GM18507 (cell line): Measurements from ENCODE around the gene PLSCR2.
"Not testable (repeated sequence)": the region's sequence is repeated elsewhere in the genome, so short reads cannot be mapped to it uniquely, and the experiment has no call there.

ENCODE experiments used
- DNase-seq: peaks from one replicate; pipeline ENCODE4 v3.0.0; 2011; ENCODE audit warnings: low read depth; ENCODE audit not compliant: insufficient read length; ENCODE audit errors: extremely low spot score
- FAIRE-seq: peaks from 2 replicates; lab custom pipeline; 2011; peaks lifted over from hg19 to GRCh38; lab: Jason Lieb, UNC

PLSCR2 gene, protein sequence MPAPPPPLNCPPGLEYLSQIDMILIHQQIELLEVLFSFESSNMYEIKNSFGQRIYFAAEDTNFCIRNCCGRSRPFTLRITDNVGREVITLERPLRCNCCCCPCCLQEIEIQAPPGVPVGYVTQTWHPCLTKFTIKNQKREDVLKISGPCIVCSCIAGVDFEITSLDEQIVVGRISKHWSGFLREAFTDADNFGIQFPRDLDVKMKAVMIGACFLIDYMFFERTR

GRCh38 chr3:146469150-146470017 is at the start of gene PLSCR2:
Gene PLSCR2 (minus strand): TSS chr3:146469561. CDS start chr3:146459904, 9,657 bp downstream.
- peak; percentile 70 for FAIRE-seq

GRCh38 chr3:146517684-146518435 is 48.5 kb upstream of the PLSCR2 start:
- no peak for FAIRE-seq
- no peak for DNase-seq

More at GRCh38 chr3:146469150-146470017, at the start of gene PLSCR2:
- DNase-seq = peak; percentile 44

- DNase-seq = no peak
- FAIRE-seq = no peak
Measured at GRCh38 chr3:146513386-146514051, 44.2 kb upstream of the PLSCR2 start.

DNA sequence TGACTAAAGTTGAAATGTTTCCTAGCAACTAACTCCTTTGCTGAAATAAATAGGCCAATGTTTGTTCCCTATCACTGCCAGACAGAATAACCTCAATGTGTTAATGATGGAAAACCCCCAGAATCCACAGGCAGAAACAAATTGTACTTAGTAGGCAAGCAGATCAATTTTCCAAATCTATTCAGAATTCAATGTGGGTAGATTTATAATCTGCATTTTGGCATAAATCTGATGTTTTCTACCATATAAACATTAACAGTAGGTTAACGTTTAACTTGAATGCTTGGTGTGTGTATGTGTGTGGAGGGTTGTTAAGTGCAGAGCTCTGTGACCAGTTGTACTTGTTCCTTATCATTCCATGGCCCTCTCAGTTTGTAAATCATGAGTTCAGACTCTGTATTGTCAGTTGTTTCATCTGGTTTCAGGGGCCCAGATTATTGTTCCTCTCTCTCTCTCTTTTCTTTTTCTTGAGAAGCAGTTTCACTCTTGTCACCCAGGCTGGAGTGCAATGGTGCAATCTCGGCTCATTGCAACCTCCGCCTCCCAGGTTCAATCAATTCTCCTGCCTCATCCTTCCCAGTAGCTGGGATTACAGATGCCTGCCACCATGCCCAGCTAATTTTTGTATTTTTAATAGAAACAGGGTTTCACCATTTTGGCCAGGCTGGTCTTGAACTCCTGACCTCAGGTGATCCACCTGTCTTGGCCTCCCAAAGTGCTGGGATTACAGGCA is 42.2 kb upstream of the PLSCR2 start:
- FAIRE-seq (no peak), DNase-seq (no peak)

DNA sequence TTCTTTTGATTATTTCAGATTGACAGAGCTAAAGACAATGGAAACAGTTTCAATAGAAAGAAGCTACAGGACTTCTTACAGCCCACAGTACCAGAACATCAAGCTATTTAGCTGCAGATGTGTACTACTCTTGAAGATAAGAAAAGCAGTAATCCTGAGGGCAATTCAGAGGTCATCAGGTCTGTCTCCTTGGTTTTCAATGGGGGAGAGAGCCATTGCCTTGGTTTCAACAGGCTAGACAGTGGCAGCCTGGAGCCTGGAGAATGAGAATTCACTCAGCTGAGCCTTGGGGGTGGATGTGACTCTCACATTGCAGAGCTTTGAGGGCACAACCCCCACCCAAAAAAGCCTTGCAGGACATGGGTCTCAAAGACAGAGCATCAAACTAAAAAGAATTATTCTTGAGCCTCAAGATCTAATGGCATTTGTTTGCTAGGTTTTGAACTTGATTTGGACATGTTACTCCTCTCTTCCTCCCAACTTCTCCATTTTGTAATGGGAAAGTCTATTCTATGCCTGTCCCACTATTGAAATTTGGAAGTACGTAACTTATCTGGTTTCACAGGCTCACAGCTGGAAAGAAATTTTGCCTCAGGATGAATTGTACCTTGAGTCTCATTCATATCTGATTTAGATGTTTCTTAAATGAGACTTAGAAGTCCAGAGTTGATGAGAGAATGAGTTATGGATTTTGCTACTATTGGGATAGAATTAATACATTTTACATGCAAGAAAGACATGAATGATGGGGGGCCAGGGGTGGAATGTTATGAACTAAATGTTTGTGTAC is 38.2 kb upstream of the PLSCR2 start:
- FAIRE-seq = no peak

GRCh38 chr3:146505516-146505915 is 36.2 kb upstream of the PLSCR2 start:
- DNase-seq (no peak), FAIRE-seq (no peak)

More for the DNA sequence above, 38.2 kb upstream of the PLSCR2 start:
- DNase-seq = no peak

GRCh38 chr3:146504498-146505197 is 35.3 kb upstream of the PLSCR2 start:
- FAIRE-seq (no peak), DNase-seq (no peak)

- peak; percentile 84 for FAIRE-seq
Measured at GRCh38 chr3:146503461-146504202, 34.3 kb upstream of the PLSCR2 start.

GRCh38 chr3:146502887-146503460 is 33.6 kb upstream of the PLSCR2 start:
- FAIRE-seq (no peak), DNase-seq (no peak)

More at GRCh38 chr3:146503461-146504202, 34.3 kb upstream of the PLSCR2 start:
- peak; percentile 26 for DNase-seq

DNA sequence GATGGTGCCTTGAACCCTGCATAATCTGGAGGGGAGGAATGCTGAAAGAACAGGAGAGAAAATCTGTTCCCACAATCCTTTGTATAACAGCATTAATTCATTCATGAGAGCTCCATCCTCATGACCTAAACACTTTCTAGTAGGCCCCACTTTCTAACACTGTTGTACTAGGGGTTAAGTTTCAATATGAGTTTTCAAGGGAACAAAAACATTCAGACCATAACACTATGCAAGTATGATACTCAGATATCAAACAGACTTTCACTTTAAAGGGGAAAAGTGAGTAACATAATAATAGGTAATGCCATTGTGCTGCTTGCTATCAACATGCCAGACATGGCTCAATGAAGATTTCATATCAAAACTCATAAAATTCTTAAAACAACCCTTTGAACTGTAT is 32.4 kb upstream of the PLSCR2 start:
- DNase-seq = no peak
- no peak for FAIRE-seq

- no peak for DNase-seq
- FAIRE-seq = no peak
Measured at GRCh38 chr3:146499701-146500100, 30.3 kb upstream of the PLSCR2 start.

GRCh38 chr3:146498002-146498736 is 28.8 kb upstream of the PLSCR2 start:
- FAIRE-seq (no peak), DNase-seq (no peak)

DNA sequence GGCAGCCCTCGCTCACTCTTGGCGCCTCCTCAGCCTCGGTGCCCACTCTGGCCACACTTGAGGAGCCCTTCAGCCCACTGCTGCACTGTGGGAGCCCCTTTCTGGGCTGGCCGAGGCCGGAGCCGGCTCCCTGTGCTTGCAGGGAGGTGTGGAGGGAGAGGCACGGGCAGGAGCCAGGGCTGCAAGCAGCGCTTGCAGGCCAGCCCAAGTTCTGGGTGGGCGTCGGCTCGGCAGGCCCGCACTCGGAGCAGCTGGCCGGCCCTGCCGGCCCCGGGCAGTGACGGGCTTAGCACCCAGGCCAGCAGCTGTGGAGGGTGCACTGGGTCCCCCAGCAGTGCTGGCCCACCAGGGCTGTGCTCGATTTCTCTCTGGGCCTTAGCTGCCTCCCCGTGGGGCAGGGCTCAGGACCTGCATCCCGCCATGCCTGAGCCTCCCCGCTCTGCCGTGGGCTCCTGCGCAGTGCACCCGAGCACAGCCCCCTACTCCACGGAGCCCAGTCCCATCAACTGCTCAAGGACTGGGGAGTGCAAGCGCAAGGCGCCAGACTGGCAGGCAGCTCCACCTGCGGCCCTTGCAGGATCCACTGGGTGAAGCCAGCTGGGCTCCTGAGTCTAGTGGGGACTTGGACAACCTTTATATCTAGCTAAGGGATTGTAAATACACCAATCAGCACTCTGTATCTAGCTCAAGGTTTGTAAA is 27.9 kb upstream of the PLSCR2 start:
- not testable (repeated sequence) for DNase-seq, FAIRE-seq

DNA sequence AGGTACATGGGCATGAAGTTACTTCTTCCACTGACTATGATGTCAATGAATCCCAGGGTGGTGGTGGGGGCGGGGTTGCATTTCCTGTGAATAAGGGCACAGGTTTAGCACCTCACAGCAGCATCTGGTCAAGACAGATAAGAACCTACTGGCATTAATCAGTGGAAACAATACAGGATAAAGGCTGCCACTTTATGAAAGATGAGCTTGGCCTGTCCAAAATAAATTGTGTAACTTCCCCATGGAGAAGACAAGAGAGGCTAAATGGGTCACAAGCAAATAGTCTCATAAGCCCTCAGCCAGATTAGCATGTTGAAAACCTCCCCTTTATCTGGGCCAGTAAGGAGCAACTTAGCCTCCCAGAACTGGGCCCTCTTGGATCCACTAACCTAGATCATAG is 27.4 kb upstream of the PLSCR2 start:
- no peak for DNase-seq
- FAIRE-seq = no peak

GRCh38 chr3:146496251-146496650 is 26.9 kb upstream of the PLSCR2 start:
- FAIRE-seq = peak; percentile 29
- no peak for DNase-seq
